Stomach (tissue), 9 donors: ENCODE data around the gene FAIM. TPM values are rescaled to one million over a fixed set of nuclear protein-coding genes. Genes with fewer than 3 reads are reported as not detected.
"Not testable (repeated sequence)": the region's sequence is repeated elsewhere in the genome, so short reads cannot be mapped to it uniquely, and the experiment has no call there.

Source experiments
- DNase-seq, 2 donors: peaks; one replicate each; pipeline versions ENCODE4 v3.0.0 to v3.0.0-alpha.2; 2013 to 2019
- H3K27ac ChIP-seq, 5 donors: fragments of 200-600 bp in 4 of 5; sonication (generic) in 4 of 5; one replicate each; pipeline ENCODE4 v1.5.1; 2013 to 2019; ENCODE audit warnings: mild to moderate bottlenecking in 1 of 5, moderate library complexity in 1 of 5
- H3K27me3 ChIP-seq, 3 donors: fragments of 200-600 bp; sonication (generic); one replicate each; pipeline ENCODE4 v1.5.1; 2017 to 2019; ENCODE audit warnings: mixed run types in 1 of 3
- H3K36me3 ChIP-seq, 4 donors: fragments of 200-600 bp; sonication (generic); 1 replicate in 3 of 4; 2 replicates in 1 of 4; pipeline ENCODE4 v1.5.1; 2016 to 2019
- H3K4me1 ChIP-seq, 4 donors: fragments of 200-600 bp; sonication (generic); one replicate each; pipeline ENCODE4 v1.5.1; 2016 to 2019
- H3K4me3 ChIP-seq, 4 donors: fragments of 200-600 bp; sonication (generic) in 3 of 4; one replicate each; pipeline ENCODE4 v1.5.1; 2016 to 2019; ENCODE audit warnings: mild to moderate bottlenecking in 1 of 4
- H3K9me3 ChIP-seq, 4 donors: fragments of 200-600 bp; sonication (generic); one replicate each; pipeline ENCODE4 v1.5.1; 2016 to 2019
- CTCF ChIP-seq, 7 experiments: fragments of 450-650 bp in 4 of 7; fragments of 200-600 bp in 3 of 7; sonication (generic) in 3 of 7; IDR thresholded peaks; one replicate each; pipeline ENCODE4 v1.5.1; 2016 to 2019; ENCODE audit warnings: antibody characterized with exemption in 7 of 7, control low read depth in 2 of 7, mild to moderate bottlenecking in 1 of 7
- EP300 ChIP-seq: sonication (generic); formaldehyde crosslinking; IDR thresholded peaks from one replicate; pipeline ENCODE4 v1.6.1; 2017; ENCODE audit warnings: antibody characterized with exemption
- POLR2A ChIP-seq, 4 donors: fragments of 450-650 bp; IDR thresholded peaks; one replicate each; pipeline ENCODE4 v1.6.1; 2016; ENCODE audit warnings: antibody characterized with exemption in 4 of 4, control low read depth in 2 of 4, mild to moderate bottlenecking in 1 of 4, moderate library complexity in 1 of 4
- POLR2AphosphoS5 ChIP-seq, 3 donors: sonication (generic); formaldehyde crosslinking; IDR thresholded peaks; one replicate each; pipeline ENCODE4 v1.6.1; 2016; ENCODE audit warnings: antibody characterized with exemption in 3 of 3
- WGBS, 5 donors: extraction: QIAGEN DNeasy Blood & Tissue Kit in 3 of 5; methylation state at CpG; one replicate each; pipeline versions ENCODE4 v1.1.5 to v1.1.7; 2013 to 2018; 5-methylcytosine and 5-hydroxymethylcytosine counted together
- intact Hi-C: fragments of 100-400 bp; cut with DNase I; formaldehyde crosslinking; loops from one replicate; pipeline ENCODE4 v1.15.1; 2023; ENCODE audit warnings: low total_unique reads
- polyA plus RNA-seq, 3 donors: library from polyadenylated mRNA; stranded (reverse); fragments of 200-250 nt; gene quantifications; one replicate each; pipeline ENCODE4 v1.2.3, GENCODE V29; 2013
- total RNA-seq, 5 donors: library from RNA; depleted of rRNA; stranded (reverse); fragments of >200 nt; gene quantifications; one replicate each; pipeline versions ENCODE4 v1.1.0 to v1.2.3, GENCODE V29; 2014 to 2016
- donor health status: healthy with polysubstance abuse.
- donor health status: Bipolar disorder and iron deficiency.
- donor health status: healthy.

The FAIM gene
- total and polyA plus RNA-seq, 8 donors: 0.87 to 17.1 (median 13.8) TPM; not detected in 2

DNA sequence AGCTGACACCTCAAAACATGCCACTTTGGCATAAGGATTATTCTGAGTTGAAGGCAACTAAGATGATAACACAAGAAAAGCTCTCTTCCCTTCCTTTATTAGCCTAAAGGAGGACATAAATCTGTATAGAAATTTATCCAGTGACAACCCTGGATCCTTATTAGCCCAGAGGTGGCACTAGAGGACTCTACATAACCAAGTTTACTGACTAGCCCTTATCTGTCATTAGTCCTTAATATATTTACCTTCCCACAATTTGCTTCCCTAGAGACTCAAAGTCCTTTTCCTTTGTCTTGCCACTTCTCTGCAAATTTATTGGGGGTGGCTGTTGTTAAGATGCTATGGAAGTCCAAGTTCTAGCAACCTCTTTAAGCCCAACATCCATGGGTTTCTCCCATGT lies 41.2 kb upstream of the FAIM start:
- H3K9me3 ChIP-seq: no peaks in the 10 kb centered on the region
- H3K27ac ChIP-seq: no peak overlapping the region
- H3K4me1 ChIP-seq: no peaks in the 10 kb centered on the region
- intact Hi-C loops: no loop called here
- no peak overlapping the region for H3K4me3 ChIP-seq
- H3K27me3 ChIP-seq: no peaks in the 10 kb centered on the region
- DNase-seq: peak in 1 of 2 donors; percentile 26
- H3K36me3 ChIP-seq: peaks cover 0 to 41% (median 17%) of the 10 kb centered on the region in 4 donors
- no peak for TF ChIP-seq POLR2AphosphoS5 (IDR thresholded peaks at IDR 0.05)
- no peak for TF ChIP-seq EP300
- no peak for TF ChIP-seq POLR2A (IDR thresholded peaks at IDR 0.05)
- TF ChIP-seq CTCF (IDR thresholded peaks at IDR 0.05): peak in 1 of 7 experiments; percentile 10

- Histone ChIP-seq H3K36me3 (peaks cover 5 to 52% (median 27%) of the 10 kb centered on the region in 4 donors), H3K9me3 (peaks cover 0 to 9% (median 2%) of the 10 kb centered on the region in 4 donors), H3K4me1 (no peaks in the 10 kb centered on the region), H3K27ac (no peak overlapping the region), H3K27me3 (no peaks in the 10 kb centered on the region), H3K4me3 (no peak overlapping the region)
- no peak for DNase-seq
- 77 to 86% (median 79%) methylated on average over 2 of the region's 2 CpGs for WGBS, 5 donors
- intact Hi-C loops: no loop called here
- TF ChIP-seq POLR2A (IDR thresholded peaks at IDR 0.05) (no peak), EP300 (no peak), CTCF (IDR thresholded peaks at IDR 0.05) (no peak), POLR2AphosphoS5 (IDR thresholded peaks at IDR 0.05) (no peak)
Observed at GRCh38 chr3:138569090-138569489, 39.5 kb upstream of the FAIM start.

- H3K4me1 ChIP-seq, intact Hi-C loops, H3K4me3 ChIP-seq, H3K27ac ChIP-seq, H3K27me3 ChIP-seq, DNase-seq: not testable (repeated sequence)
- 93 to 96% (median 94%) methylated on average over 8 of the region's 8 CpGs for WGBS, 5 donors
- Histone ChIP-seq H3K36me3 (peaks cover 6 to 57% (median 31%) of the 10 kb centered on the region in 4 donors), H3K9me3 (peaks cover 0 to 14% (median 3%) of the 10 kb centered on the region in 4 donors)
Observed at GRCh38 chr3:138569624-138570023, 38.9 kb upstream of the FAIM start.

DNA sequence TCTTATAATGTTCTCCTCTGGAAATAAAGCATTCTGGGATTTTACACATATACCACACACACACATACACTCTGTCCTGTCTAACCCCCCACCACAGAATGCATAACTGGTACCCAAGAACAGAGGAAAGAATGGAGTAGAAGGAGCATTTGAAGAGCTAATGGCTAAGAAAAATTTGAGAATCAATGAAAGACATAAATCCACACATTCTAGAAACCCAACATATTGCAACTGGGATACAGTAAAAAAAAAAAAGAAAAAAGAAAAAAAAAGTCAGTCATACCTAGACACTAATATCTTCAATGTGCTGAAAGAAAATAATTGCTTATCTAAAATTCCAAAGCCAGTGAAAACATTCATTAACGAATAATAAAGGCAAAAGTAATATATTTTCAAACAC lies 35.4 kb upstream of the FAIM start:
- intact Hi-C loops: no loop called here
- no peak overlapping the region for H3K27ac ChIP-seq
- no peak for DNase-seq
- peaks cover 0 to 14% (median 3%) of the 10 kb centered on the region in 4 donors for H3K9me3 ChIP-seq
- 92 to 100% (median 98%) methylated on average over 1 of the region's 1 CpG for WGBS, 5 donors
- no peaks in the 10 kb centered on the region for H3K27me3 ChIP-seq
- no peaks in the 10 kb centered on the region for H3K4me1 ChIP-seq
- peaks cover 6 to 50% (median 31%) of the 10 kb centered on the region in 4 donors for H3K36me3 ChIP-seq
- no peak overlapping the region for H3K4me3 ChIP-seq
- TF ChIP-seq POLR2AphosphoS5 (IDR thresholded peaks at IDR 0.05): no peak
- TF ChIP-seq CTCF (IDR thresholded peaks at IDR 0.05): no peak
- TF ChIP-seq EP300: no peak
- no peak for TF ChIP-seq POLR2A (IDR thresholded peaks at IDR 0.05)

- Histone ChIP-seq H3K27ac (no peak overlapping the region), H3K4me3 (no peak overlapping the region), H3K27me3 (no peaks in the 10 kb centered on the region), H3K4me1 (no peaks in the 10 kb centered on the region), H3K36me3 (peaks cover 6 to 21% (median 13%) of the 10 kb centered on the region in 4 donors), H3K9me3 (peaks cover 0 to 14% (median 3%) of the 10 kb centered on the region in 4 donors)
- 73 to 83% (median 79%) methylated on average over 4 of the region's 4 CpGs for WGBS, 5 donors
- intact Hi-C loops: no loop called here
- peak in 1 of 2 donors; percentile 20 for DNase-seq
- no peak for TF ChIP-seq CTCF (IDR thresholded peaks at IDR 0.05)
- TF ChIP-seq EP300: no peak
- no peak for TF ChIP-seq POLR2AphosphoS5 (IDR thresholded peaks at IDR 0.05)
- no peak for TF ChIP-seq POLR2A (IDR thresholded peaks at IDR 0.05)
Observed at GRCh38 chr3:138578141-138578540, 30.4 kb upstream of the FAIM start.
